IMR-90 (cell line): ENCODE results near the gene MUSTN1. TPM values are rescaled to one million over a fixed set of nuclear protein-coding genes. Genes with fewer than 3 reads are reported as not detected.

Source experiments
- ATAC-seq: fragments of 200-7000 bp; cut with Tn5 transposase; 2 replicates; pipeline ENCODE4 v1.9.1; 2020; ENCODE audit warnings: low read depth, mild to moderate bottlenecking, moderate library complexity
- BruUV-seq: library from RNA; stranded (reverse); fragments of 400-500 nt; replicated peaks from 2 replicates; lab custom pipeline; 2021; lab: Mats Ljungman, UMichigan
- CTCF ChIA-PET: fragments of 300-600 bp; formaldehyde crosslinking; extraction: SDS; loops from one replicate; lab custom pipeline; 2021; ENCODE audit warnings: antibody characterized with exemption; lab: Yijun Ruan, JAX
- POLR2A ChIA-PET: fragments of 300-600 bp; sonication (Branson Sonifier 250); formaldehyde crosslinking; loops from one replicate; lab custom pipeline; 2022; ENCODE audit warnings: antibody characterized with exemption; ENCODE audit not compliant: unreplicated experiment; lab: Charles Lee
- DNase-seq: peaks from one replicate; pipeline ENCODE4 v3.0.0; 2013
- H2AFZ ChIP-seq: replicated peaks from 2 replicates; pipeline ENCODE3; 2013; ENCODE audit warnings: low read length, mild to moderate bottlenecking; ENCODE audit not compliant: poor library complexity
- H2AK5ac ChIP-seq: 2 replicates; pipeline ENCODE4 v1.6.1; 2013; ENCODE audit warnings: low read depth, low read length, inconsistent platforms
- H2AK9ac ChIP-seq: replicated peaks from 2 replicates; pipeline ENCODE3; 2013; ENCODE audit warnings: mild to moderate bottlenecking, low read depth, low read length, moderate library complexity; ENCODE audit not compliant: poor library complexity
- H2BK120ac ChIP-seq: 2 replicates; pipeline ENCODE4 v1.6.1; 2013; ENCODE audit warnings: low read depth, low read length, inconsistent platforms
- H2BK15ac ChIP-seq: 3 replicates; pipeline ENCODE4 v1.6.1; 2013; ENCODE audit warnings: low read depth, low read length, inconsistent platforms
- H2BK20ac ChIP-seq: 2 replicates; pipeline ENCODE4 v1.6.1; 2013; ENCODE audit warnings: low read depth, mild to moderate bottlenecking, inconsistent platforms, low read length, moderate library complexity
- H2BK5ac ChIP-seq: 2 replicates; pipeline ENCODE4 v1.6.1; 2013; ENCODE audit warnings: mild to moderate bottlenecking, low read depth, low read length, inconsistent platforms; ENCODE audit not compliant: poor library complexity, severe bottlenecking
- H3K14ac ChIP-seq: replicated peaks from 2 replicates; pipeline ENCODE4 v1.6.1; 2013; ENCODE audit warnings: low read depth, low read length, inconsistent platforms
- H3K18ac ChIP-seq: 2 replicates; pipeline ENCODE4 v1.6.1; 2013; ENCODE audit warnings: low read depth, low read length, control low read depth
- H3K23ac ChIP-seq: 2 replicates; pipeline ENCODE4 v1.6.1; 2013; ENCODE audit warnings: low read depth, low read length, inconsistent platforms
- H3K27ac ChIP-seq: 2 replicates; pipeline ENCODE4 v1.5.1; 2013; ENCODE audit warnings: mild to moderate bottlenecking, control low read depth, low read length; ENCODE audit not compliant: insufficient read depth
- H3K27me3 ChIP-seq: 2 replicates; pipeline ENCODE4 v1.6.1; 2013; ENCODE audit warnings: low read length; ENCODE audit not compliant: control insufficient read depth, insufficient read depth
- H3K36me3 ChIP-seq: 2 replicates; pipeline ENCODE4 v1.6.1; 2013; ENCODE audit warnings: low read length, mixed read lengths; ENCODE audit not compliant: control insufficient read depth, insufficient read depth
- H3K4ac ChIP-seq: 2 replicates; pipeline ENCODE4 v1.6.1; 2013; ENCODE audit warnings: low read depth, low read length, inconsistent platforms
- H3K4me1 ChIP-seq: 2 replicates; pipeline ENCODE4 v1.6.1; 2013; ENCODE audit warnings: low read length, mixed read lengths; ENCODE audit not compliant: control insufficient read depth, insufficient read depth
- H3K4me2 ChIP-seq: 2 replicates; pipeline ENCODE4 v1.6.1; 2013; ENCODE audit warnings: low read depth, mild to moderate bottlenecking, control low read depth, low read length, moderate library complexity
- H3K4me3 ChIP-seq: 2 replicates; pipeline ENCODE4 v1.5.1; 2013; ENCODE audit warnings: low read depth, mild to moderate bottlenecking, control low read depth, low read length, moderate library complexity; ENCODE audit not compliant: insufficient read depth
- H3K56ac ChIP-seq: 2 replicates; pipeline ENCODE4 v1.6.1; 2013; ENCODE audit warnings: low read length, inconsistent platforms; ENCODE audit not compliant: insufficient read depth; ENCODE audit errors: extremely low read depth
- H3K79me1 ChIP-seq, 2 experiments: 2 replicates each; pipeline ENCODE4 v1.6.1; 2013; ENCODE audit warnings: low read length in 2 of 2, inconsistent platforms in 1 of 2, low read depth in 1 of 2
- H3K9ac ChIP-seq: 2 replicates; pipeline ENCODE4 v1.6.1; 2013; ENCODE audit warnings: low read depth, low read length, control low read depth
- H3K9me1 ChIP-seq: 2 replicates; pipeline ENCODE4 v1.6.1; 2013; ENCODE audit warnings: low read length, inconsistent platforms; ENCODE audit not compliant: insufficient read depth
- H3K9me3 ChIP-seq: 2 replicates; pipeline ENCODE4 v1.6.1; 2013; ENCODE audit warnings: low read length; ENCODE audit not compliant: control insufficient read depth, insufficient read depth
- H4K20me1 ChIP-seq: 2 replicates; pipeline ENCODE4 v1.6.1; 2013; ENCODE audit warnings: low read length, inconsistent platforms; ENCODE audit not compliant: insufficient read depth
- H4K5ac ChIP-seq: 2 replicates; pipeline ENCODE4 v1.6.1; 2013; ENCODE audit warnings: mild to moderate bottlenecking, low read depth, low read length, control low read depth
- H4K8ac ChIP-seq, 2 experiments: 2 replicates each; pipeline ENCODE4 v1.6.1; 2013; ENCODE audit warnings: low read depth in 2 of 2, low read length in 2 of 2, control low read depth in 1 of 2, inconsistent platforms in 1 of 2
- H4K91ac ChIP-seq: 2 replicates; pipeline ENCODE4 v1.6.1; 2013; ENCODE audit warnings: low read depth, low read length, inconsistent platforms; ENCODE audit not compliant: insufficient read depth
- CEBPB ChIP-seq: IDR thresholded peaks from 2 replicates; pipeline ENCODE4 v1.6.1; 2012; ENCODE audit warnings: low read depth, low read length, improper control_type of control experiment
- WGBS, 2 experiments: methylation state at CpG; one replicate each; pipeline versions ENCODE4 v1.1.5 to v1.1.7; 2013; ENCODE audit warnings: missing lambda C conversion rate in 2 of 2; ENCODE audit not compliant: insufficient read length in 1 of 2; ENCODE audit errors: extremely low coverage in 2 of 2; 5-methylcytosine and 5-hydroxymethylcytosine counted together
- dilution Hi-C: fragments of 300-500 bp; cut with HindIII; formaldehyde crosslinking; loops from one replicate; pipeline ENCODE4 v1.14.3; 2018; ENCODE audit warnings: low sequenced_read_pairs; ENCODE audit not compliant: unreplicated experiment
- in situ Hi-C: fragments of 300-500 bp; cut with MboI; formaldehyde crosslinking; loops from 3 replicates; pipeline ENCODE4 v1.14.3; 2019; ENCODE audit warnings: low sequenced_read_pairs, inconsistent platforms, mixed read lengths
- intact Hi-C: fragments of 100-400 bp; cut with micrococcal nuclease; formaldehyde crosslinking; loops from 2 replicates; pipeline ENCODE4 v1.10.0; 2022
- polyA plus RNA-seq, 3 experiments: library from polyadenylated mRNA; depleted of rRNA; stranded (reverse); fragments of >200 nt; gene quantifications; 2 replicates each; pipeline ENCODE4 v1.2.3, GENCODE V29; 2012; ENCODE audit warnings: low replicate concordance in 1 of 3
- total RNA-seq: library from RNA; depleted of rRNA; stranded (reverse); fragments of >200 nt; gene quantifications from 2 replicates; pipeline ENCODE4 v1.2.3, GENCODE V29; 2012

Gene MUSTN1
- total and polyA plus RNA-seq, 2 of the 4 experiments (the other 2 are of a cell fraction) = not detected

GRCh38 chr3:52787672-52788625, 46.9 kb downstream of the MUSTN1 start:
- ChIA-PET CTCF (no interaction called here), POLR2A (no interaction called here)
- Histone ChIP-seq H3K9me3 (no peaks in the 10 kb centered on the region), H3K79me1 (no peaks in the 10 kb centered on the region), H3K56ac (no peak overlapping the region), H3K4me2 (no peak overlapping the region), H2AK9ac (peak overlapping the region; percentile 42), H3K4ac (no peak overlapping the region), H3K18ac (no peak overlapping the region), H3K4me1 (no peaks in the 10 kb centered on the region), H3K36me3 (no peaks in the 10 kb centered on the region), H3K9me1 (no peaks in the 10 kb centered on the region; the same call in 1 of the 2 replicates), H3K14ac (no peak overlapping the region), H3K23ac (no peak overlapping the region), H2BK120ac (no peak overlapping the region), H2BK20ac (no peak overlapping the region), H3K9ac (no peak overlapping the region), H2BK5ac (no peak overlapping the region), H4K20me1 (no peaks in the 10 kb centered on the region), H3K27ac (no peak overlapping the region), H3K4me3 (no peak overlapping the region), H2AFZ (no peak overlapping the region), H4K91ac (no peak overlapping the region), H2AK5ac (no peak overlapping the region), H2BK15ac (no peak overlapping the region), H3K27me3 (peaks cover 50% of the 10 kb centered on the region), H4K5ac (no peak overlapping the region), H4K8ac (no peak overlapping the region)
- DNase-seq = no peak
- no TSS peak for BruUV-seq
- in situ Hi-C loops (no loop called here), intact Hi-C loops (no loop called here), dilution Hi-C loops (no loop called here)
- TF ChIP-seq CEBPB = no peak
- 80% methylated on average over 1 of the region's 17 CpGs; no CpG with 5 or more reads in 1 of the 2 experiments for WGBS, 2 experiments
- ATAC-seq = no peak
